Pancreas (tissue), 10 donors: ENCODE measurements around the gene IRF9. TPM values are rescaled to one million over a fixed set of nuclear protein-coding genes. Genes with fewer than 3 reads are reported as not detected.

Experiments used
- ATAC-seq, 4 donors: fragments of 200-7000 bp; cut with Tn5 transposase; one replicate each; pipeline versions ENCODE4 v1.8.0 to v1.9.1; 2020; ENCODE audit warnings: mild to moderate bottlenecking in 4 of 4, moderate library complexity in 4 of 4
- DNase-seq, 6 donors: peaks; one replicate each; pipeline ENCODE4 v3.0.0-alpha.2; 2020
- FAIRE-seq: peaks from 2 replicates; lab custom pipeline; 2012; peaks lifted over from hg19 to GRCh38; lab: Jason Lieb, UNC
- H3K27ac ChIP-seq, 4 donors: fragments of 200-600 bp; sonication (generic); 1 replicate in 3 of 4; 2 replicates in 1 of 4; pipeline versions ENCODE4 v1.5.0 to v1.8.0; 2020
- H3K27me3 ChIP-seq, 4 donors: fragments of 200-600 bp; one replicate each; pipeline ENCODE4 v1.8.0; 2021
- H3K36me3 ChIP-seq, 3 donors: fragments of 200-600 bp; sonication (generic) in 1 of 3; one replicate each; pipeline versions ENCODE4 v1.5.0 to v1.8.0; 2020 to 2021
- H3K4me1 ChIP-seq, 3 donors: fragments of 200-600 bp; one replicate each; pipeline ENCODE4 v1.8.0; 2021
- H3K4me3 ChIP-seq, 4 donors: fragments of 200-600 bp; sonication (generic) in 2 of 4; one replicate each; pipeline versions ENCODE4 v1.5.0 to v1.8.0; 2020 to 2021
- H3K9me3 ChIP-seq, 4 donors: fragments of 200-600 bp; one replicate each; pipeline ENCODE4 v1.8.0; 2021
- CTCF ChIP-seq, 4 donors: fragments of 200-600 bp; sonication (generic) in 3 of 4; IDR thresholded peaks; one replicate each; pipeline versions ENCODE4 v1.5.0 to v1.8.0; 2021; ENCODE audit warnings: antibody characterized with exemption in 4 of 4
- WGBS, 2 donors: extraction: QIAGEN DNeasy Blood & Tissue Kit; methylation state at CpG; one replicate each; pipeline ENCODE4 v1.1.7; 2013; 5-methylcytosine and 5-hydroxymethylcytosine counted together
- intact Hi-C, 3 donors: fragments of 100-400 bp; cut with DNase I; formaldehyde crosslinking; loops; one replicate each; pipeline versions ENCODE4 v1.11.1 to v1.14.2; 2022
- polyA plus RNA-seq, 2 donors: library from polyadenylated mRNA; stranded (reverse); fragments of 200-250 nt; gene quantifications; one replicate each; pipeline ENCODE4 v1.2.3, GENCODE V29; 2013
- total RNA-seq, 6 donors: library from RNA; stranded (reverse); fragmentation: NEBNext Ultra II Directional in 4 of 6; extraction: Animal tissue kit (Norgen Biotek cat#: 25700) in 4 of 6; gene quantifications; one replicate each; pipeline versions ENCODE4 v1.2.1 to v1.2.4, GENCODE V29; 2021 to 2023
- donor health status: healthy with polysubstance abuse.
- donor health status: DM: no; HTN: no; CAD: no; lungs with moderate emphysema.
- donor health status: DM: no; HTN: no; CAD: no.
- donor health status: control.
- donor health status: control.
- donor health status: Bipolar disorder and iron deficiency.
- donor health status: DM: yes; HTN: yes; CAD: no.
- donor health status: DM: no; HTN: no; CAD: no.
- donor health status: DM: no; HTN: no; CAD: no.
- donor health status: DM: yes; HTN: yes; CAD: no.

The IRF9 gene
- total and polyA plus RNA-seq, 8 donors = 20.3 to 60.8 (median 37.3) TPM

GRCh38 chr14:24176599-24176998 is 15.5 kb downstream of the IRF9 start:
- no peak for TF ChIP-seq CTCF (IDR thresholded peaks at IDR 0.05)
- peaks cover 0 to 30% (median 24%) of the 10 kb centered on the region in 3 donors for H3K36me3 ChIP-seq

GRCh38 chr14:24177041-24177825 is 16.2 kb downstream of the IRF9 start:
- intact Hi-C loops = no loop called here
- no peak for FAIRE-seq
- H3K27me3 ChIP-seq = no peaks in the 10 kb centered on the region

More at GRCh38 chr14:24176599-24176998, 15.5 kb downstream of the IRF9 start:
- no peak overlapping the region for H3K27ac ChIP-seq
- ATAC-seq = no peak
- no peaks in the 10 kb centered on the region for H3K27me3 ChIP-seq
- FAIRE-seq = no peak
- H3K4me1 ChIP-seq = no peaks in the 10 kb centered on the region
- intact Hi-C loops = no loop called here
- no peak for DNase-seq
- no peak overlapping the region for H3K4me3 ChIP-seq
- 94 to 96% methylated on average over 5 of the region's 5 CpGs for WGBS, 2 donors
- H3K9me3 ChIP-seq = no peaks in the 10 kb centered on the region

GRCh38 chr14:24177891-24178290 is 16.8 kb downstream of the IRF9 start:
- WGBS, 2 donors = 93 to 95% methylated on average over 14 of the region's 14 CpGs
- Histone ChIP-seq H3K4me3 (no peak overlapping the region), H3K27me3 (no peaks in the 10 kb centered on the region), H3K36me3 (peaks cover 0 to 39% (median 24%) of the 10 kb centered on the region in 3 donors), H3K9me3 (no peaks in the 10 kb centered on the region), H3K27ac (no peak overlapping the region), H3K4me1 (no peaks in the 10 kb centered on the region)
- FAIRE-seq = no peak
- TF ChIP-seq CTCF (IDR thresholded peaks at IDR 0.05) = no peak
- ATAC-seq = no peak
- DNase-seq = no peak
- intact Hi-C loops = no loop called here

More at GRCh38 chr14:24177041-24177825, 16.2 kb downstream of the IRF9 start:
- ATAC-seq (no peak), DNase-seq (no peak)
- no peak for TF ChIP-seq CTCF (IDR thresholded peaks at IDR 0.05)
- Histone ChIP-seq H3K4me3 (no peak overlapping the region), H3K36me3 (peaks cover 0 to 32% (median 24%) of the 10 kb centered on the region in 3 donors), H3K4me1 (no peaks in the 10 kb centered on the region), H3K27ac (no peak overlapping the region), H3K9me3 (no peaks in the 10 kb centered on the region)
- 88 to 94% methylated on average over 12 of the region's 12 CpGs for WGBS, 2 donors

- no peak overlapping the region for H3K4me3 ChIP-seq
- peaks cover 0 to 46% (median 29%) of the 10 kb centered on the region in 3 donors for H3K36me3 ChIP-seq
- intact Hi-C loops = no loop called here
- H3K27me3 ChIP-seq = no peaks in the 10 kb centered on the region
- no peak overlapping the region for H3K27ac ChIP-seq
- no peak for TF ChIP-seq CTCF (IDR thresholded peaks at IDR 0.05)
- WGBS, 2 donors = 90 to 91% methylated on average over 12 of the region's 12 CpGs
- no peaks in the 10 kb centered on the region for H3K9me3 ChIP-seq
- no peaks in the 10 kb centered on the region for H3K4me1 ChIP-seq
- no peak for DNase-seq
- no peak for ATAC-seq
- FAIRE-seq = no peak
Observed at GRCh38 chr14:24178399-24179178, 17.5 kb downstream of the IRF9 start.
